Endothelial cell of umbilical vein (primary cell): ENCODE measurements around the gene PCDHA3. TPM values are rescaled to one million over a fixed set of nuclear protein-coding genes. Genes with fewer than 3 reads are reported as not detected.
"Not testable (repeated sequence)": the region's sequence is repeated elsewhere in the genome, so short reads cannot be mapped to it uniquely, and the experiment has no call there.

Source experiments
- BruUV-seq: library from RNA; stranded (reverse); fragments of 400-500 nt; replicated peaks from 2 replicates; lab custom pipeline; 2021; lab: Mats Ljungman, UMichigan
- CTCF ChIA-PET: fragments of 300-600, 350-600 bp; sonication (Branson Sonifier 250); formaldehyde crosslinking; loops from one replicate; lab custom pipeline; 2021; ENCODE audit warnings: antibody characterized with exemption, inconsistent platforms; lab: Charles Lee
- POLR2A ChIA-PET: fragments of 300-600, 350-600 bp; sonication (Branson Sonifier 250); formaldehyde crosslinking; loops from one replicate; lab custom pipeline; 2021; ENCODE audit warnings: antibody characterized with exemption, inconsistent platforms; lab: Charles Lee
- DNase-seq: peaks from one replicate; pipeline ENCODE4 v3.0.0-alpha.2; 2011; ENCODE audit warnings: low read depth, low spot score
- FAIRE-seq: peaks from 2 replicates; lab custom pipeline; 2011; peaks lifted over from hg19 to GRCh38; lab: Jason Lieb, UNC
- H2AFZ ChIP-seq: 2 replicates; pipeline ENCODE4 v1.6.0; 2012; ENCODE audit warnings: low read depth, low read length, control low read depth, inconsistent platforms
- H3K27ac ChIP-seq: 2 replicates; pipeline ENCODE4 v1.5.1; 2011; ENCODE audit warnings: low read depth, mild to moderate bottlenecking, control low read depth, low read length, moderate library complexity; ENCODE audit not compliant: insufficient read depth
- H3K27me3 ChIP-seq, 2 experiments: 2 replicates each; pipeline versions ENCODE4 v1.6.0 to v1.6.1; 2011; ENCODE audit warnings: low read length in 2 of 2, mixed read lengths in 1 of 2; ENCODE audit not compliant: control insufficient read depth in 2 of 2, insufficient read depth in 2 of 2
- H3K36me3 ChIP-seq, 2 experiments: 2 replicates in 1 of 2; 3 replicates in 1 of 2; pipeline ENCODE4 v1.5.1; 2011; ENCODE audit warnings: low read length in 2 of 2, mild to moderate bottlenecking in 1 of 2, moderate library complexity in 1 of 2; ENCODE audit not compliant: control insufficient read depth in 2 of 2, insufficient read depth in 2 of 2; ENCODE audit errors: extremely low read depth in 1 of 2
- H3K4me1 ChIP-seq: 3 replicates; pipeline ENCODE4 v1.5.1; 2011; ENCODE audit warnings: mild to moderate bottlenecking, low read length; ENCODE audit not compliant: control insufficient read depth, insufficient read depth; ENCODE audit errors: extremely low read depth
- H3K4me2 ChIP-seq: 2 replicates; pipeline ENCODE4 v1.6.1; 2011; ENCODE audit warnings: low read length, control low read depth, mixed read lengths; ENCODE audit not compliant: insufficient read depth
- H3K4me3 ChIP-seq, 3 experiments: fragments of 200-600 bp in 1 of 3; sonication (generic), shearing (Covaris generic) in 1 of 3; replicated peaks in 1 of 3; 2 replicates each; pipeline ENCODE4 v1.5.1; 2011 to 2016; ENCODE audit warnings: control low read depth in 3 of 3, low read length in 3 of 3, mild to moderate bottlenecking in 2 of 3, inconsistent platforms in 1 of 3, low read depth in 1 of 3, moderate library complexity in 1 of 3; ENCODE audit not compliant: insufficient read depth in 1 of 3
- H3K79me2 ChIP-seq: 2 replicates; pipeline ENCODE4 v1.6.0; 2012; ENCODE audit warnings: low read length, inconsistent platforms; ENCODE audit not compliant: control insufficient read depth, insufficient read depth
- H3K9ac ChIP-seq: replicated peaks from 2 replicates; pipeline ENCODE3; 2011; ENCODE audit warnings: low read length, control low read depth; ENCODE audit not compliant: insufficient read depth; ENCODE audit errors: extremely low read depth
- H3K9me1 ChIP-seq: replicated peaks from 3 replicates; pipeline ENCODE4 v1.6.0; 2011; ENCODE audit warnings: mild to moderate bottlenecking, low read length; ENCODE audit not compliant: control insufficient read depth, insufficient read depth; ENCODE audit errors: extremely low read depth
- H3K9me3 ChIP-seq: replicated peaks from 2 replicates; pipeline ENCODE4 v1.5.1; 2012; ENCODE audit warnings: low read length, inconsistent platforms; ENCODE audit not compliant: control insufficient read depth, insufficient read depth
- H4K20me1 ChIP-seq: replicated peaks from 2 replicates; pipeline ENCODE3; 2011; ENCODE audit warnings: mild to moderate bottlenecking, low read length; ENCODE audit not compliant: control insufficient read depth, insufficient read depth; ENCODE audit errors: extremely low read depth
- CTCF ChIP-seq, 2 donors: IDR thresholded peaks; 1 replicate in 1 of 2; 2 replicates in 1 of 2; pipeline ENCODE4 v1.5.1; 2011; ENCODE audit warnings: low read length in 2 of 2, mild to moderate bottlenecking in 2 of 2, moderate library complexity in 2 of 2, control low read depth in 1 of 2, inconsistent platforms in 1 of 2, low read depth in 1 of 2; ENCODE audit not compliant: insufficient read depth in 1 of 2; ENCODE audit errors: extremely low read depth in 1 of 2
- EZH2 ChIP-seq: IDR thresholded peaks from 2 replicates; pipeline ENCODE4 v1.6.1; 2012; ENCODE audit warnings: borderline replicate concordance, low read depth, mild to moderate bottlenecking, moderate library complexity, low read length, inconsistent platforms; ENCODE audit not compliant: severe bottlenecking
- FOS ChIP-seq: IDR thresholded peaks from 2 replicates; pipeline ENCODE4 v1.6.1; 2011; ENCODE audit warnings: mild to moderate bottlenecking, low read length, moderate library complexity, borderline replicate concordance; ENCODE audit not compliant: insufficient read depth
- GATA2 ChIP-seq: IDR thresholded peaks from 2 replicates; pipeline ENCODE4 v1.7.0; 2011; ENCODE audit warnings: low read depth, mild to moderate bottlenecking, moderate library complexity, mixed read lengths, low read length; ENCODE audit not compliant: insufficient read length, insufficient read depth
- JUN ChIP-seq: IDR thresholded peaks from 2 replicates; pipeline ENCODE4 v1.6.1; 2011; ENCODE audit warnings: borderline replicate concordance, low read depth; ENCODE audit not compliant: insufficient read length, insufficient read depth
- MAX ChIP-seq: IDR thresholded peaks from 2 replicates; pipeline ENCODE4 v1.6.1; 2011; ENCODE audit not compliant: insufficient read depth, insufficient read length
- MYC ChIP-seq: IDR thresholded peaks from one replicate; pipeline ENCODE4 v1.6.1; 2011; ENCODE audit warnings: mild to moderate bottlenecking, low read depth, low read length
- POLR2A ChIP-seq: IDR thresholded peaks from 2 replicates; pipeline ENCODE4 v1.6.1; 2012; ENCODE audit warnings: low read depth, mild to moderate bottlenecking, control low read depth, low read length
- POLR2AphosphoS5 ChIP-seq: IDR thresholded peaks from 2 replicates; pipeline ENCODE4 v1.6.1; 2012; ENCODE audit warnings: low read depth, mild to moderate bottlenecking, control low read depth, low read length, moderate library complexity; ENCODE audit not compliant: insufficient read depth
- dilution Hi-C: fragments of 300-500 bp; cut with MboI; formaldehyde crosslinking; loops from one replicate; pipeline ENCODE4 v1.15.0; 2019; ENCODE audit warnings: low sequenced_read_pairs; ENCODE audit not compliant: extremely low pct_ligation_motif_present
- intact Hi-C: fragments of 100-400 bp; cut with micrococcal nuclease; formaldehyde crosslinking; loops from one replicate; pipeline ENCODE4 v1.10.0; 2022
- polyA plus RNA-seq, 4 experiments: library from polyadenylated mRNA; depleted of rRNA in 3 of 4; stranded (reverse) in 3 of 4; unstranded in 1 of 4; fragments of >200 nt; gene quantifications; 2 replicates each; pipeline versions ENCODE4 v1.2.1 to v1.2.3, GENCODE V29; 2011 to 2012; ENCODE audit warnings: missing spikeins in 1 of 4
- total RNA-seq: library from RNA; stranded (reverse); gene quantifications from 2 replicates; pipeline ENCODE4 v1.2.3, GENCODE V29; 2021

PCDHA3 gene
- total and polyA plus RNA-seq, 2 donors (not counting 3 experiments of a cell fraction or from before 2014, with no cell fraction given), result 0.07 to 0.09 TPM

DNA sequence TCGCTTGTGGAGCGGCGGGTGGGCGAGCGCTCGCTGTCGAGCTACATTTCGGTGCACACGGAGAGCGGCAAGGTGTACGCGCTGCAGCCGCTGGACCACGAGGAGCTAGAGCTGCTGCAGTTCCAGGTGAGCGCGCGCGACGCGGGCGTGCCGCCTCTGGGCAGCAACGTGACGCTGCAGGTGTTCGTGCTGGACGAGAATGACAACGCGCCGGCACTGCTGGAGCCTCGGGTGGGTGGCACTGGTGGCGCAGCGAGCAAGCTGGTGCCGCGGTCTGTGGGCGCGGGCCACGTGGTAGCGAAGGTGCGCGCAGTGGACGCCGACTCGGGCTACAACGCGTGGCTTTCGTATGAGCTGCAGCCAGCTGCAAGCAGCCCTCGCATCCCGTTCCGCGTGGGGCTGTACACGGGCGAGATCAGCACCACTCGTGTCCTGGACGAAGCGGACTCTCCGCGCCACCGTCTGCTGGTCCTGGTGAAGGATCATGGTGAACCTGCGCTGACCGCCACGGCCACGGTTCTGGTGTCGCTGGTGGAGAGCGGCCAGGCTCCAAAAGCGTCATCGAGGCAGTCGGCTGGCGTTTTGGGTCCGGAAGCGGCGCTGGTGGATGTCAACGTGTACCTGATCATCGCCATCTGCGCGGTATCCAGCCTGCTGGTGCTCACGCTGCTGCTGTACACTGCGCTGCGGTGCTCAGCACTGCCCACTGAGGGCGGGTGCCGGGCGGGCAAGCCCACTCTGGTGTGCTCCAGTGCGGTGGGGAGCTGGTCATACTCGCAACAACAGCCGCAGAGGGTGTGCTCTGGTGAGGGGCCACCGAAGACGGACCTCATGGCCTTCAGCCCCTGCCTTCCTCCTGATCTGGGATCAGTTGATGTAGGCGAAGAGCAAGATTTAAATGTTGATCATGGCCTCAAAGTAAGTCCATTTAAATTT is 42.2 kb downstream of the PCDHA3 start:
- Histone ChIP-seq H3K27ac (no peak overlapping the region), H3K9me1 (no peaks in the 10 kb centered on the region), H3K79me2 (no peaks in the 10 kb centered on the region), H3K36me3 (no peaks in the 10 kb centered on the region), H3K9me3 (no peaks in the 10 kb centered on the region), H3K9ac (no peak overlapping the region), H4K20me1 (no peaks in the 10 kb centered on the region), H3K4me3 (no peak overlapping the region), H3K4me1 (no peaks in the 10 kb centered on the region), H3K4me2 (no peak overlapping the region), H3K27me3 (no peaks in the 10 kb centered on the region), H2AFZ (no peak overlapping the region)
- FAIRE-seq (no peak), DNase-seq (no peak)
- TF ChIP-seq EZH2, result no peak
- TF ChIP-seq MAX, result no peak
- TF ChIP-seq FOS, result no peak
- no peak for TF ChIP-seq CTCF (IDR thresholded peaks at IDR 0.05; ENCODE audit: extremely low read depth in 1 of 2, insufficient read depth in 1 of 2, low read depth in 1 of 2, low read length in 2 of 2)
- no peak for TF ChIP-seq POLR2AphosphoS5
- no peak for TF ChIP-seq JUN
- TF ChIP-seq MYC, result no peak
- no peak for TF ChIP-seq POLR2A
- no peak for TF ChIP-seq GATA2
- ChIA-PET CTCF (no interaction called here), POLR2A (no interaction called here)
- intact Hi-C loops (no loop called here), dilution Hi-C loops (no loop called here)
- no TSS peak for BruUV-seq

- H2AFZ ChIP-seq, H3K27ac ChIP-seq, H3K9ac ChIP-seq, H3K4me3 ChIP-seq, H3K4me2 ChIP-seq, H3K9me1 ChIP-seq, H4K20me1 ChIP-seq, DNase-seq, H3K9me3 ChIP-seq, dilution Hi-C loops, BruUV-seq, H3K36me3 ChIP-seq, H3K79me2 ChIP-seq, H3K27me3 ChIP-seq, CTCF ChIA-PET, POLR2A ChIA-PET, H3K4me1 ChIP-seq: not testable (repeated sequence)
- peak; percentile 56 for FAIRE-seq
- intact Hi-C loops, result loop anchor here (1.0 kb wide), 1 partner anchor 193 kb away; no protein-coding TSS in a partner anchor
Observed at GRCh38 chr5:140848139-140849102, 47.6 kb downstream of the PCDHA3 start, which contains the start of gene PCDHA9. PCDHA9 (plus strand) TSS chr5:140848382; CDS start chr5:140848496, 114 bp downstream.
